Activated CD4-positive, alpha-beta T cell treated with anti-CD3 and anti-CD28 coated beads for 36 hours (primary cell): Measurements from ENCODE around the gene TBX2. TPM values are rescaled to one million over a fixed set of nuclear protein-coding genes. Genes with fewer than 3 reads are reported as not detected.

Experiments
- ATAC-seq: fragments of 200-7000 bp; cut with Tn5 transposase; one replicate; pipeline ENCODE4 v1.10.0; 2021; ENCODE audit warnings: mild to moderate bottlenecking, moderate library complexity
- CTCF ChIA-PET: fragments of 350-600 bp; sonication (Branson Sonifier 250); formaldehyde crosslinking; loops from one replicate; lab custom pipeline; 2021; ENCODE audit warnings: antibody characterized with exemption; lab: Charles Lee
- POLR2A ChIA-PET: fragments of 350-600 bp; sonication (Branson Sonifier 250); formaldehyde crosslinking; loops from one replicate; lab custom pipeline; 2021; ENCODE audit warnings: antibody characterized with exemption, inconsistent platforms; lab: Charles Lee
- DNase-seq: peaks from one replicate; pipeline ENCODE4 v3.0.0-alpha.2; 2020
- H3K27ac Mint-ChIP-seq: one replicate; pipeline ENCODE4 v1.8.0; 2021; ENCODE audit warnings: mixed read lengths
- H3K27me3 Mint-ChIP-seq: one replicate; pipeline ENCODE4 v1.8.0; 2021; ENCODE audit warnings: mixed read lengths
- H3K36me3 Mint-ChIP-seq: one replicate; pipeline ENCODE4 v1.8.0; 2021; ENCODE audit warnings: low read depth, mixed read lengths
- H3K4me1 Mint-ChIP-seq: one replicate; pipeline ENCODE4 v1.8.0; 2021; ENCODE audit warnings: mixed read lengths
- H3K4me3 Mint-ChIP-seq: one replicate; pipeline ENCODE4 v1.8.0; 2021; ENCODE audit warnings: mild to moderate bottlenecking, moderate library complexity, mixed read lengths
- H3K9me3 Mint-ChIP-seq: one replicate; pipeline ENCODE4 v1.8.0; 2021; ENCODE audit warnings: low read depth, mixed read lengths
- intact Hi-C, 2 experiments: fragments of 100-400 bp; cut with DNase I in 1 of 2; cut with micrococcal nuclease in 1 of 2; formaldehyde crosslinking; loops; one replicate each; pipeline versions ENCODE4 v1.14.2 to v1.15.1; 2022 to 2024; cut with DNase I, micrococcal nuclease
- total RNA-seq, 2 experiments: library from RNA; stranded (reverse); gene quantifications; one replicate each; pipeline ENCODE4 v1.2.3, GENCODE V29; 2021

Gene TBX2
- total RNA-seq, 2 experiments from 2014 or later: not detected

DNA sequence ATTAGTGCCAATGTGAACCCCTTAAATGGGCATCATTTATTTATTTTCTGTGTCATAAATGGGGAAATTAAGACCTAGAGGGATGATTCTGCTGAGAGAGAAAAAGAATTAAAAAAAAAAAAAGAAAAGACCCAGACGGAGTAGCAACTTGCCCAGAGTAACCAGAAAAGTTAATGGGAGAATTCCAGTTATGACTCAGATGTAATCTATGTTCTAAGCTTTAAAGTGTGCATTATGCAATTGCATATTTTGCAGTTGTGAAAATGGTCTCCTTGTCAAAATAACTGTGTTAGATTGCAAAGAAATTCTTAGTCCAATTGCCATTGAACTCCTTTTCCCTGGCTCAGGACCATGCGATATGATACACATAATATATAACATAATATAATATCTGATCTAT is 38.6 kb upstream of the TBX2 start:
- Mint-ChIP-seq H3K4me3 (no peak overlapping the region), H3K27me3 (no peaks in the 10 kb centered on the region), H3K36me3 (no peaks in the 10 kb centered on the region), H3K9me3 (no peaks in the 10 kb centered on the region), H3K27ac (no peak overlapping the region), H3K4me1 (no peaks in the 10 kb centered on the region)
- DNase-seq: no peak
- ATAC-seq: no peak
- intact Hi-C loops: no loop called here
- POLR2A ChIA-PET: no interaction called here
- CTCF ChIA-PET: interaction anchor here (0.6 kb wide), 1 partner anchor 827 kb away, joined by 3 read pairs; no protein-coding TSS in a partner anchor

DNA sequence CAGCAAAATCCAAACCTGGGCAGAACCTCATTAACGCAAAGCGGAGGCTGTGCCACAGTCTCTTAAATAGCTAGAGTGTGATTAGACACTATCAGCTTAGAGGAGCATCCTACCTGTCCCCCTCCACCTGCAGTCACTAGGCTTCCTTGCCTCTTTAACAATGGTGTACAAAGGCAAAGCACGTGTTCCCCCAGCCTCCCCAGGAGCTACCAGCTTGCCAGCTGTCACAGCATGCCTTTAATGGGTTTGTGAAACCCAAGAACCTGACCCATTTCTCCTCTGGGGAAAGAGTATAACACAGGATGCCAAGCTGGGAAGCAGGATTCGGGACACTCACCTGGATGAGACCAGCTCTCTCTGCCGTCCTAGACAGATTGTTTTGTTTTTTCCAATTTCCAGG is 37.2 kb upstream of the TBX2 start:
- no peaks in the 10 kb centered on the region for H3K27me3 Mint-ChIP-seq
- no peak overlapping the region for H3K27ac Mint-ChIP-seq
- CTCF ChIA-PET: interaction anchor here (1.5 kb wide), 1 partner anchor 164 kb away, joined by 3 read pairs; no protein-coding TSS in a partner anchor
- H3K4me3 Mint-ChIP-seq: no peak overlapping the region
- H3K9me3 Mint-ChIP-seq: no peaks in the 10 kb centered on the region
- POLR2A ChIA-PET: no interaction called here
- ATAC-seq: no peak
- no peaks in the 10 kb centered on the region for H3K4me1 Mint-ChIP-seq
- no peak for DNase-seq
- intact Hi-C loops: no loop called here
- H3K36me3 Mint-ChIP-seq: no peaks in the 10 kb centered on the region

DNA sequence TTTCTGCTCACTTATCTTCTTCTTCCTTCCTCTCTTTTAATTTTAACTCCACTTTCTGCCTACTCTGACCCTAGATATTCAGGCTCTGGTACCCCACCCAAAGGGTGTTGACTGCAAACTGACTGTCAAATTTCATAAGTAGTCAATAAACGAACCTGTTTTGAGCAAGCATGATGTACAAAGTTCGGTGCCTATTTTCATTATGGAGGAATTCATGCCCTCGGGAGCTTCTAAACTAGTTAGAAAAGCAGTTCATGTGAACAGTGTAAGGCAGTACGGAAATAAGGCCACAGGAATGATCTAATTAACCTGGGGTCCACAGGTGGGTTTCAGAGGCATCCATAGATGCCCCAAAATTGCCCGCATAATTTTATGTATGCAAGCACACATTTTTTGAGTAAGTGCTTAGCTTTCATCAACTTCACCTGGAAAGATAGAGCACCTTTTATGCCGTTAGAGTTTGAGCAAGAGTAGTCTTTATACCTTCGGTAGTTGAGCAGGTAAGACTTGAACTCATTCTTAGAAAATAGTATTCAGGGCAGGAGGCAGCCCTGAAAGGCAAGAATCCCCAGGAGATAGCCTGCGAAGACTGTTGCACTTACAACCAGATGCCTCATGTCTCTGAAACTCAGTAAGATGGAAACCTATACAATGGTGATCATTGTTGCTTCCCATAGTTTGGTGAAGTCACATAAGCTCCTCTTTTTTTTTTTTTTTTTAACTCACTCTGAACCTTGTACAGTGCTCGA is 36.6 kb upstream of the TBX2 start:
- ATAC-seq (no peak), DNase-seq (no peak)
- ChIA-PET POLR2A (interaction anchor here (0.6 kb wide), 1 partner anchor 551 kb away, joined by 3 read pairs; no protein-coding TSS in a partner anchor), CTCF (interaction anchor here (0.6 to 1.5 kb wide), 2 partner anchors 164 to 434 kb away, joined by 3 to 4 read pairs; no protein-coding TSS in a partner anchor)
- no peaks in the 10 kb centered on the region for H3K27me3 Mint-ChIP-seq
- H3K9me3 Mint-ChIP-seq: no peaks in the 10 kb centered on the region
- H3K36me3 Mint-ChIP-seq: no peaks in the 10 kb centered on the region
- no peak overlapping the region for H3K4me3 Mint-ChIP-seq
- intact Hi-C loops: no loop called here
- no peaks in the 10 kb centered on the region for H3K4me1 Mint-ChIP-seq
- no peak overlapping the region for H3K27ac Mint-ChIP-seq

DNA sequence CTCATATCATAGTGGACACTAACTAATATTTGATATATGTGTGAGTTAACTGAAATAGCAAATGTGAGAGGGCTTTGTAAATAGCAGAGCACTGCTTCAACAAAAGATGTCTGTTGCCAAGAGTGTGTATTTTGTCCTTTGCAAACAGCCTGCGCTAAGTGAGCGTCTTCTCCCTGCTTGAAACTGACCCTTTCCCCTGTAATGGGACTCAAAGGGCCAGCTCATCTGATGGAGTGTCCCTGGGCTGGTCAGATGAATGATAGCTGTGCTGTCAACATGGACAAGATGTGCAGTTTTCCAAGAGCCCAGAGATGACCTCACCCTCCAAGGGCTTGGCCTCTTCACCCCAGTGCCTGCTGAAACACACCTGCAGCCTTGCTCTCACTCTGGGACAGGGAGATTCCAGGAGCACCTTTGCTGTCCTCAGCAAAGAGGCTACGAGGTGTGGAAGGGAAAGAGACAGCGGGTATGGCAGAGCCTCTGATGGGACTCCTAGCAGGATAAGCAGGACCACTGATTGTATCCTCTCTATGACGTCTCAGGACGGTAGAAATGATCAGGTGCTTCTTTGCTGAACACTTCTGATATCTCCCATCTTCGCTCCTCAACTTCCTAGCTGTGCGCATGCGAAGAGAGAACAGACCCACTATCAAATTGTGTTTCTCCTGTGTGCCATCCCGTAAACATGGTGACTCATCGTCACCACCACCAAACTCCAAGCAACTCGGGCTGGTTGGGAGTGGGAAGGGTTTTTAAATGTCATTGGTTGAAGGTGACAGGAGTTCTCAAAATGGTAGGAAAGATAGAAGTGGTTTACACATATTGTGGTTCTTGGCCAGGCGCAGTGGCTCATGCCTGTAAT is 35.8 kb upstream of the TBX2 start:
- no peaks in the 10 kb centered on the region for H3K36me3 Mint-ChIP-seq
- no peak overlapping the region for H3K4me3 Mint-ChIP-seq
- ChIA-PET POLR2A (interaction anchor here (0.6 kb wide), 1 partner anchor 552 kb away, joined by 3 read pairs; no protein-coding TSS in a partner anchor), CTCF (interaction anchor here (0.6 to 1.5 kb wide), 3 partner anchors 49 to 435 kb away, joined by 3 to 4 read pairs (median 3); no protein-coding TSS in a partner anchor)
- no peaks in the 10 kb centered on the region for H3K9me3 Mint-ChIP-seq
- DNase-seq: no peak
- no peak for ATAC-seq
- H3K4me1 Mint-ChIP-seq: no peaks in the 10 kb centered on the region
- no peaks in the 10 kb centered on the region for H3K27me3 Mint-ChIP-seq
- intact Hi-C loops: no loop called here
- no peak overlapping the region for H3K27ac Mint-ChIP-seq

- Mint-ChIP-seq H3K9me3 (no peaks in the 10 kb centered on the region), H3K4me1 (no peaks in the 10 kb centered on the region), H3K36me3 (no peaks in the 10 kb centered on the region), H3K4me3 (no peak overlapping the region), H3K27me3 (no peaks in the 10 kb centered on the region), H3K27ac (no peak overlapping the region)
- ATAC-seq: no peak
- no peak for DNase-seq
- CTCF ChIA-PET: no interaction called here
- POLR2A ChIA-PET: no interaction called here
- intact Hi-C loops: no loop called here
Measured at GRCh38 chr17:61364463-61364846, 35.2 kb upstream of the TBX2 start.

DNA sequence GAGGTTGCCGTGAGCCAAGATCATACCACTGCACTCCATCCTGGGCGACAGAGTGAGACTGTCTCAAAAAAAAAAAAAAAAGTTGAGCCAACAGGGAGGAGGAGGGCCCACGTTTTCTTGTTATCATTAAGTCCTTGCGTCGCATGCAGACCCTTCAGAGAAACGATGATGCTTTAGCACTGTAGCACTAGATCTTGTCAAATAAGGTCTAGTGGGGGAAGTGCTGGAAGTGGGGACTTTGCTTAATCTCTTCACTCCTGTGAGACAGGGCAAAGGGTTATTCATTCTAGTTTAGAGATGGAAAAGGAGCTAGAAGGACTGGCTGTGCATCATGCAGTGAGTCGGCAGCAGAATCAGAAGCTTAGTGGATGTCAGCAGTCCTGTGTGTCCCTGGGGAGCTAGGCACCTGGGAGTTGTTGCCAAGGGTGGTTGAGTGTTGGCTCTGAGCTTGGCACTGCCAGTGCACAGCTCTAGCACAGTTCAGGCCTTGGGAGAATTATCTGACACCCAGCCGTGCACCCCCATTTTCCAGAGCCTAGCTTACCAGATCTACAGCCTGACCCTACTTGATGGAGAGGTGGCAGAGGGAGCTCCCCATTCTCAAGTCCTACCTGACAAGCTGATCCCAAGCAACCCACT is 33.4 kb upstream of the TBX2 start:
- ChIA-PET POLR2A (interaction anchor here (0.8 kb wide), 1 partner anchor 494 kb away, joined by 5 read pairs; no protein-coding TSS in a partner anchor), CTCF (interaction anchor here (1.1 to 1.8 kb wide), 3 partner anchors 12 to 646 kb away, joined by 3 to 5 read pairs (median 3); no protein-coding TSS in a partner anchor)
- Mint-ChIP-seq H3K27me3 (no peaks in the 10 kb centered on the region), H3K4me1 (no peaks in the 10 kb centered on the region), H3K36me3 (no peaks in the 10 kb centered on the region), H3K9me3 (no peaks in the 10 kb centered on the region), H3K27ac (no peak overlapping the region), H3K4me3 (no peak overlapping the region)
- intact Hi-C loops: no loop called here
- ATAC-seq: no peak
- DNase-seq: no peak

DNA sequence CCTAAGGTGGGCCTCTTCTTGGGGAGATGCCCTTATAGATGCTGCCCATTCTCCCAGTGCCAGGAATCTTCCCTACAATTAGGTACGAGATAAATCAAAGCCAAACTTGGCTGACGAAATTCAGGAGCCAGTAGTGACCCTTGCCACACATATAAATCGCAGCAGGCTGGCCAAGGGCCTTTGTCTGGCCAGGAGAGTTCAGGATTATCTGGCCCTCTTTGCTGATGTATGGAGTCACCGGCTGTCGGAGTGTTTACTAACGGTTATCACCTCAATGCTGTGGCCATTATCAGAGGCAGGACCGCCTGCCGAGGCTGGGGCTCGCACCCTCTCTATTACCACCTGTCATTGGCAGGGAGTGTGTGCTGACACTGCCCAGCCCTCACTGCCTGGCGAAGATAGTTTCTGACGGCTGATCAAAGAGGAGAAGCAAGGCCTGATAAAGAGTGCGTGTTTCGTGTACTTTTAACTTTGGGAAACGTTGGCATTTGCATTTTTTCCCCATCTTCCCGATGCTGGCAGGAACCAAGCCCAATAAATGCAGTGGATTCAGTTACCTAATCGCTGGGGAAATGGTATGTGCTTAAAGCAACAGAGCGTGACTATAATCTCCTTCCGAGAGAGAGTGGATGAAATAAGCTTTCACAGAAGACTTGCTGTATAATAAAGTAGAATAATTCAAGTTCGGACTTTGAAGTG is 32.8 kb upstream of the TBX2 start:
- Mint-ChIP-seq H3K4me3 (no peak overlapping the region), H3K36me3 (no peaks in the 10 kb centered on the region), H3K9me3 (no peaks in the 10 kb centered on the region), H3K4me1 (no peaks in the 10 kb centered on the region), H3K27me3 (no peaks in the 10 kb centered on the region), H3K27ac (no peak overlapping the region)
- DNase-seq: no peak
- ChIA-PET POLR2A (interaction anchor here (0.8 kb wide), 1 partner anchor 495 kb away, joined by 5 read pairs; no protein-coding TSS in a partner anchor), CTCF (interaction anchor here (1.1 to 1.8 kb wide), 2 partner anchors 11 to 646 kb away, joined by 3 to 5 read pairs; no protein-coding TSS in a partner anchor)
- ATAC-seq: no peak
- intact Hi-C loops: no loop called here

DNA sequence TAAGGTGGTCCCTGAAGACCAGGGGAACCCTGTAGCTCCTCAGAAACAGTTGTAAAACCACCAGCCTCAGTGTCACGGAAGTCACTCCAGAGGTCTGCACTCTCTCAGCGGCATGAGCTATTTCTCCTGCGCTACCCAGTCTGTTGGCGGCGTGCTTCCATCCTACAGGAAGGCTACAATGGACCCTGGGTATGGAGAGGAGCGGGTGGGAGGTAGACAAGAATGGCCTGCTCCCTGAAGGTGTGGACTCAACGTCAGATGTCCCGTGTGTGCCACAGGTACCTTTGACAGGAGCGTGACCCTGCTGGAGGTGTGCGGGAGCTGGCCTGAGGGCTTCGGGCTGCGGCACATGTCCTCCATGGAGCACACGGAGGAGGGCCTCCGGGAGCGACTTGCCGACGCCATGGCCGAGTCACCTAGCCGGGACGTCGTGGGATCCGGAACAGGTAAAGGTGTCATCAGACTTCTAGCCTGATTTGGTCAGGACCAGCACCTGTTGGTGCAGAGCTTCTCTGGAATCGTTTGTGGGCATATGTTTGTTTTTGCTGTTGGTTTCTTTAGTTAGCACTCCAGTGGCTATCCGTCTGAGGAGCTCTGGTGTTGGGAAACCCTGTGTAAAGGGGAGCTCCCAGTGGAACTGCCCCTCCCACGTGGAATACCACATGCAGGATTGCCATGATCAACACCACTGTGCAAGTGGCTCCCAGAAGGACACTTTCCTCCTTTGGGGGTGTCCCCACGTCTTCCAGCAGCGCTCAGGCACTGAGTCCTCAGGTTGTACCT is 31.4 kb upstream of the TBX2 start:
- CTCF ChIA-PET: interaction anchor here (1.8 kb wide), 1 partner anchor 647 kb away, joined by 5 read pairs; no protein-coding TSS in a partner anchor
- no peak for ATAC-seq

DNA sequence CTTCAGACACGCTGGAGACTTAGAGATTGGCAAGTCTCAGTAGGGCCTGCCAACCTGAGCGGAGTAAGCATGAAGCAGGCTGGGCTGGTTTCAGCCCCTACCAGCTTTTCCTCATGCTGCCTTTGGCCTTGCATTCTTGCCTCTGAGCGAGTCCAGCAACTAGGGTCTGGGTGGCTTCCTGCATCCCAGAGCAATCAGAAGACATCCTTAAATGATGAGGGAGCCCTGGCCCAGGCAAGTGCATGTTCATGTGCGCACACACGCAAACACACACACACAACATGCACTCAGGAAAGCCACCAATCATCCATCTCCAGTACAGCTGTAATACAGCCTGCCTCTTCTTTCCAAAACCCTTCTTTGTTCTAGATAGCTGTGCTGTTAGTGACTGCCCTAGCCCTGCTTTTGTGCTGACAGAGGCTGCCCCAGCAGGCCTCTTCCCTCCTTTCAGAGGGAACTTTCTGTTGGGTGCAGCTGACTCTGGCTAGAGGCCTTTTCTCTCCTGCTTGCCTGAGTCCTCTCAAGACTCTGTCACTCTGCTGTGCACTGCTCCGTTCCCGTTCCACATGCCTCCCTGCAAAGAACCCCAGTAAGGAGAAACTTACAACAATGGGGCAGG is 30.7 kb upstream of the TBX2 start:
- DNase-seq (no peak), ATAC-seq (no peak)
- no peaks in the 10 kb centered on the region for H3K36me3 Mint-ChIP-seq
- no peaks in the 10 kb centered on the region for H3K4me1 Mint-ChIP-seq
- POLR2A ChIA-PET: no interaction called here
- H3K9me3 Mint-ChIP-seq: no peaks in the 10 kb centered on the region
- intact Hi-C loops: no loop called here
- no peak overlapping the region for H3K4me3 Mint-ChIP-seq
- H3K27ac Mint-ChIP-seq: no peak overlapping the region
- no peaks in the 10 kb centered on the region for H3K27me3 Mint-ChIP-seq
- CTCF ChIA-PET: interaction anchor here (0.7 kb wide), 1 partner anchor 364 kb away, joined by 3 read pairs; no protein-coding TSS in a partner anchor

More for the DNA sequence above, 31.4 kb upstream of the TBX2 start:
- no peak for DNase-seq
- Mint-ChIP-seq H3K36me3 (no peaks in the 10 kb centered on the region), H3K4me1 (no peaks in the 10 kb centered on the region), H3K9me3 (no peaks in the 10 kb centered on the region), H3K27ac (no peak overlapping the region), H3K27me3 (no peaks in the 10 kb centered on the region), H3K4me3 (no peak overlapping the region)
- intact Hi-C loops: no loop called here
- POLR2A ChIA-PET: no interaction called here

DNA sequence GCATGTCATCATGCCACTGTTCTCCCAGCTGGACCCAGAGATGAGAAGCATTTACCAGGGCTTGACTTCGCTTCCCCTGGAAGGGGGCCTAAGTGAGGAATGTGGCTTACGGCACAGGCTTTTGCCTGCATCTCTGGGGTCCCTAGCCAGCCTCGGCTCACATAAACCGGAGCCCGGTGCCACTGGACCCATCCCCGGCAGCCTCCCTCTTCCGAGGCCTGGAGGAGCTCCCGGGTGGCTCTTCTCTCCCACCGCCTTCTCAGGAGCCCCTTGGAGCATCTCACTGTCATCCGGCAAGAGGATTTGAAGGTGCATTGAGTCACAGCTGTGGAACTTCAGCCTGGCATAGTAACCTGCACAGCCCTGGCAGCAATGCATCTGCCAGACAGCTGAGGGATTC is 29.9 kb upstream of the TBX2 start:
- H3K4me3 Mint-ChIP-seq: no peak overlapping the region
- no peaks in the 10 kb centered on the region for H3K4me1 Mint-ChIP-seq
- ATAC-seq (no peak), DNase-seq (no peak)
- no peaks in the 10 kb centered on the region for H3K27me3 Mint-ChIP-seq
- intact Hi-C loops: no loop called here
- ChIA-PET CTCF (interaction anchor here (0.7 kb wide), 2 partner anchors 234 to 365 kb away, joined by 3 read pairs; no protein-coding TSS in a partner anchor), POLR2A (interaction anchor here (0.7 kb wide), 1 partner anchor 89 kb away, joined by 10 read pairs; no protein-coding TSS in a partner anchor)
- no peak overlapping the region for H3K27ac Mint-ChIP-seq
- H3K9me3 Mint-ChIP-seq: no peaks in the 10 kb centered on the region
- H3K36me3 Mint-ChIP-seq: no peaks in the 10 kb centered on the region
